Stimulated activated CD4-positive, alpha-beta T cell treated with anti-CD3 and anti-CD28 coated beads, TNF-alpha, amount 100 ng/mL, for 24 hours (primary cell): ENCODE data around the gene MFRP.

Experiments used
- DNase-seq, 3 experiments: peaks; one replicate each; pipeline ENCODE4 v3.0.0-alpha.2; 2020; ENCODE audit warnings: low read depth in 3 of 3

The MFRP gene

DNA sequence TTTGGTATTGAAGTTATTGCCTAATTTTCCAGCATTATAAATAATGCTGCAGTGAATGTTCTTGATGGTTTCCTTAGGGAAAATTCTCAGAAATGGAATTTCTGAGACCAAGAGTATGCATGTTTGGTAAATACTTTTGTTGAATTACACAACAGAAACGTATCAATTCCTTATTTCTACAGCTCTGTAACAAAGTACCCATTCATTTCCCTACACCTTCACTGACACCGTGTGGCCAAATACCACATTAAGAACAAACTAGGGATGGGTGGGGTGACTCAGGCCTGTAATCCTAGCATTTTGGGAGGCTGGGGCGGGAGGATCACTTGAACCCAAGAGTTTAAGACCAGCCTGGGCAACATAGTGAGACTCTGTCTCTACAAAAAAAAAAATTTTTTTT lies 51.3 kb downstream of the MFRP start:
- no peak for DNase-seq

DNA sequence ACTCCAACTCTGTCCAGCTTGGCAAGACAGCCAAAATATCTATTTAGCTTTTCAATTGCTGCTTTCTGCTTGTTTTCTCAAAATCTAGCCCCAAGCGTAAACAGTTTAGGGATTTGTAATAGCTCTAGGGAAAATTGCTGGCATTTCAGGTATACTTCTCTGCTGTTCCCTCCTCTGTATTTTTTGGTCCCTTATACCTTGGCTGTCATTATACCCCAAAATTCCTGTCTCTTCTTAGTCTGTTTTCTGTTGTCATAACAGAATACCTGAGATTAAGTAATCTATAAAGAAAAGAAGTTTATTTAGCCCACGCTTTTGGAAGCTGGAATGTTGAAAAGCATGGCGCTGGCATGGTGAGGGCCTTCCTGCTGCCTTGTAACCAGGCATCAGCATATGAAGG lies 53.0 kb downstream of the MFRP start:
- no peak for DNase-seq

DNA sequence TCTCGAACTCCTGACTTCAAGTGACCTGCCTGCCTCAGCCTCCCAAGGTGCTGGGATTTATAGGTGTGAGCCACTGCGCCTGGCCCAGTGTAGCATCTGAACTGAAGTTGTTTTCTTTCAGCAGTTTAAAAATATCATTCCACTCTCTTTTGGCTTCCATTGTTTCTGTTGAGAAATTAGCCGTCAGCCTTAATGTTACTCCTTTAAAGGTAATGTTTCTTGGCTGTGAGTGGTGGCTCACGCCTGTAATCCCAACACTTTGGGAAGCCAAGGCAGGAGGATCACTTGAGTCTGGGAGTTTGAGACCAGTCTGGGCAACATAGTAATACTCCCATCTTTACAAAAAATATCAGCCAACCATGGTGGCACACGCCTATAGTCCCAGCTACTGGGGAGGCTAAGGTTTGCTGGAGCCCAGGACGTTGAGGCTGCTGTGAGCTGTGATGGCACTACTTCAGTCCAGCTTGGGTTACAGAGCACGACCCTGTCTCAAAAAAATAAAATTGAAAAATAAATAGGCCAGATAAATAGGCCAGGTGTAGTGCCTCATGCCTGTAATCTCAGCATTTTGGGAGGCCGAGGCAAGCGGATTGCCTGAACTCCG lies 55.5 kb downstream of the MFRP start:
- DNase-seq = no peak
